SU-DHL-6 (cell line): ENCODE data around the gene PITPNM2.

Experiments used
- H2AFZ ChIP-seq: fragments of 200-600 bp; sonication (generic); 2 replicates; pipeline ENCODE4 v1.6.1; 2014; ENCODE audit warnings: low read depth, mild to moderate bottlenecking, moderate library complexity, mixed read lengths, antibody characterized with exemption, low read length; ENCODE audit not compliant: severe bottlenecking
- H3F3A ChIP-seq: fragments of 200-600 bp; shearing (Covaris generic); 2 replicates; pipeline ENCODE4 v1.6.0; 2016; ENCODE audit warnings: antibody characterized with exemption, mild to moderate bottlenecking; ENCODE audit not compliant: insufficient read depth
- H3K27ac ChIP-seq: fragments of 200-600 bp; sonication (generic); 2 replicates; pipeline ENCODE4 v1.5.1; 2016; ENCODE audit warnings: low read depth, mild to moderate bottlenecking, low read length, moderate library complexity, mixed read lengths
- H3K27me3 ChIP-seq: fragments of 200-600 bp; sonication (generic), shearing (Covaris generic); 2 replicates; pipeline ENCODE4 v1.6.0; 2014; ENCODE audit warnings: mild to moderate bottlenecking, low read length
- H3K36me3 ChIP-seq: fragments of 200-600 bp; sonication (generic); 2 replicates; pipeline ENCODE4 v1.6.1; 2014; ENCODE audit warnings: mild to moderate bottlenecking, low read length, mixed read lengths
- H3K4me2 ChIP-seq: fragments of 300-600, 200-600 bp; shearing (Covaris generic), sonication (generic); 2 replicates; pipeline ENCODE4 v1.6.0; 2014; ENCODE audit warnings: low read length, low read depth, mild to moderate bottlenecking; ENCODE audit not compliant: poor library complexity, severe bottlenecking
- H3K4me3 ChIP-seq: fragments of 200-600 bp; sonication (generic); 2 replicates; pipeline ENCODE4 v1.5.1; 2014; ENCODE audit warnings: antibody characterized with exemption, low read length, mild to moderate bottlenecking, mixed read lengths; ENCODE audit not compliant: insufficient read depth, poor library complexity, severe bottlenecking
- H3K79me2 ChIP-seq: fragments of 200-600 bp; sonication (generic); 2 replicates; pipeline ENCODE4 v1.6.1; 2014; ENCODE audit warnings: mild to moderate bottlenecking, low read length, moderate library complexity; ENCODE audit not compliant: insufficient read depth
- H3K9ac ChIP-seq: fragments of 200-600 bp; sonication (generic); 2 replicates; pipeline ENCODE4 v1.7.0; 2014; ENCODE audit warnings: mild to moderate bottlenecking, low read length
- H3K9me2 ChIP-seq: fragments of 200-600 bp; sonication (generic); replicated peaks from 2 replicates; pipeline ENCODE4 v1.6.1; 2014; ENCODE audit warnings: low read length; ENCODE audit not compliant: insufficient read depth
- H3K9me3 ChIP-seq: fragments of 200-600 bp; sonication (generic); 2 replicates; pipeline ENCODE4 v1.6.1; 2014; ENCODE audit warnings: low read length, mixed read lengths; ENCODE audit not compliant: insufficient read depth
- H4K20me1 ChIP-seq: fragments of 200-600 bp; sonication (generic); 2 replicates; pipeline ENCODE4 v1.6.1; 2014; ENCODE audit warnings: low read depth, mild to moderate bottlenecking, antibody characterized with exemption, low read length, moderate library complexity, mixed read lengths
- EZH2phosphoT487 ChIP-seq: fragments of 200-600 bp; sonication (generic), shearing (Covaris generic); conservative IDR thresholded peaks from 2 replicates; pipeline ENCODE4 v1.6.1; 2018; ENCODE audit warnings: mild to moderate bottlenecking, antibody characterized with exemption, low read length, moderate library complexity, mixed read lengths
- TF ChIP-seq, protein P1 (sequence below): fragments of 200-600 bp; sonication (generic); IDR thresholded peaks from one replicate; pipeline ENCODE4 v1.5.1; 2017; ENCODE audit warnings: antibody characterized with exemption, mild to moderate bottlenecking, low read length, moderate library complexity; ENCODE audit not compliant: insufficient read depth, poor library complexity, severe bottlenecking

The PITPNM2 gene

DNA sequence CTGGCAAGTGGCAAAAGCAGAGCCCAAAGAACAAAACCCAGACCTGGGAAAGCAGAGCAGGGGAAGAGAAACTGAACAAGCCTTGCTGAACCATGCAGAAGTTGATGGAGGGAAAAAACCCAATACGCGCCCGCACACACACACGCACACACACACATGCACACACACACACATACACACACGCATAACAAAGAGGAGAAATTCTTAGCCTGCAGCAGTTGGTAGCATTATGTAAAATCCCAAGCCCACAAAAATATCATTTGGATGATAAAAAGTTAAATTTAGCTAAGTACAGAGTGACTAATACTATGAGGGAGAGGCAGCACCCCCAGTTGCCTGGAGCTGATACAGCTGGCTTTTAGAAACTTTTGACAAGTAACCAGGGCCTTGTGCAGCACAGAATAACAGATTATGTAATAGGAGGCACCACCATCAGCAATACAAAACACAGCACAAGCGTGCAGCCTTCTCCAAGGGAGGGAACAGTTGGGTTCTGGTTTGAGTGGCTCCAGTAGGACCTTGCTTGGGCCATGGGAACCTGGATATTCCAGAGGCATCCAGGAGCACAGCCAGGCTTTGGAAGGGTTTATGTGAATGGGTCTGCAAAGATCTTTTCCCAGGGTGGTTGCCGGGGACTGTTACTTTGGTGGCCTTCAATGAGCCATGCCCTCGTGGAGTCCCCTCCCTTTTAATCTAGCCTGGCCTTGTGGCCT lies 35.3 kb downstream of the PITPNM2 start:
- no peaks in the 10 kb centered on the region for H3K9me2 ChIP-seq
- H3K9me3 ChIP-seq = no peaks in the 10 kb centered on the region
- no peaks in the 10 kb centered on the region for H3K79me2 ChIP-seq
- no peak overlapping the region for H3K9ac ChIP-seq
- H3K27me3 ChIP-seq = no peaks in the 10 kb centered on the region
- no peaks in the 10 kb centered on the region for H3K36me3 ChIP-seq
- H3F3A ChIP-seq = no peaks in the 10 kb centered on the region
- TF ChIP-seq, protein P1, sequence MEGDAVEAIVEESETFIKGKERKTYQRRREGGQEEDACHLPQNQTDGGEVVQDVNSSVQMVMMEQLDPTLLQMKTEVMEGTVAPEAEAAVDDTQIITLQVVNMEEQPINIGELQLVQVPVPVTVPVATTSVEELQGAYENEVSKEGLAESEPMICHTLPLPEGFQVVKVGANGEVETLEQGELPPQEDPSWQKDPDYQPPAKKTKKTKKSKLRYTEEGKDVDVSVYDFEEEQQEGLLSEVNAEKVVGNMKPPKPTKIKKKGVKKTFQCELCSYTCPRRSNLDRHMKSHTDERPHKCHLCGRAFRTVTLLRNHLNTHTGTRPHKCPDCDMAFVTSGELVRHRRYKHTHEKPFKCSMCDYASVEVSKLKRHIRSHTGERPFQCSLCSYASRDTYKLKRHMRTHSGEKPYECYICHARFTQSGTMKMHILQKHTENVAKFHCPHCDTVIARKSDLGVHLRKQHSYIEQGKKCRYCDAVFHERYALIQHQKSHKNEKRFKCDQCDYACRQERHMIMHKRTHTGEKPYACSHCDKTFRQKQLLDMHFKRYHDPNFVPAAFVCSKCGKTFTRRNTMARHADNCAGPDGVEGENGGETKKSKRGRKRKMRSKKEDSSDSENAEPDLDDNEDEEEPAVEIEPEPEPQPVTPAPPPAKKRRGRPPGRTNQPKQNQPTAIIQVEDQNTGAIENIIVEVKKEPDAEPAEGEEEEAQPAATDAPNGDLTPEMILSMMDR = no peak
- TF ChIP-seq EZH2phosphoT487 = no peak
- H4K20me1 ChIP-seq = no peaks in the 10 kb centered on the region
- no peak overlapping the region for H2AFZ ChIP-seq
- H3K4me3 ChIP-seq = no peak overlapping the region
- H3K27ac ChIP-seq = no peak overlapping the region
- no peak overlapping the region for H3K4me2 ChIP-seq

DNA sequence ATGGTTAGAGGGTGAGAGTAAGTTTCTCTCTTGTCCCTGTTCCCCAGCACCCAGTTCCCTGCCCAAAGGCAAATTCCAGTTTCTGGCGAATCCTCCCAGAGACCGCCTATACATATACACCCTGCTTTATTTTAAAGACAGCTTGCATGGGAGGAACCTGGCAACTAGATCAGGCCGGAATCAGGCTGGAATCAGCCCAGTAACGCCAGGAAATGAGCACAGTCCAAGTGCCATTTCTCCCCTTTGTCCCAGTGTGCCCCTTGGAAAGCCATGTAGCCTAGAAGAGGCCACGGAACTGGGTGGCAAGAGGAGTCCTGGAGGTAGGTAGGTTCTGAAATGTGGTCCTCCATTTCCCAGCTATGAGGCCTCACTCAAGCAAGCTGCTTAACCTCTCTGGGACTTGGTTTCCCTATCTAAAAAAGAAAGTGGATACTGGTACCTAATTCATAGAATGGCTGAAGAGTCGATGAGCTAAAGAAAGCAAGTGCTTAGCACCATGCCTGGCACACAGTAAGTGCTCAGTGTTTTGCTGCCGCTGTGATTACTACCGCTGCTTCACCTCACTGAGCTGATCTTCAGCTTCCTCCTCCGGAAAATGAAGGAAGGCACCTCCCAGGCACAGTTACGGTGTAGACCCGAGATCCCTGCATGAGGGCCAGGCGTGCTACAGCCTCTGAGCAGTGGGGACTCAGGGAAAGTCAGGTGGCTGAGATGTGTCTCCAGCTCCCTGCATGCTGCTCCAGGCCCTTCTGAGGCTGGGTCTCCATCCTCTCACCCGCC lies 36.4 kb downstream of the PITPNM2 start:
- Histone ChIP-seq H3K27me3 (no peaks in the 10 kb centered on the region), H3K9me2 (no peaks in the 10 kb centered on the region), H3F3A (no peaks in the 10 kb centered on the region), H3K79me2 (no peaks in the 10 kb centered on the region), H3K4me3 (no peak overlapping the region), H3K36me3 (no peaks in the 10 kb centered on the region), H3K4me2 (no peak overlapping the region), H2AFZ (no peak overlapping the region), H3K27ac (no peak overlapping the region), H4K20me1 (no peaks in the 10 kb centered on the region), H3K9ac (no peak overlapping the region), H3K9me3 (no peaks in the 10 kb centered on the region)
- TF ChIP-seq EZH2phosphoT487 = no peak
- TF ChIP-seq, protein P1 = no peak

DNA sequence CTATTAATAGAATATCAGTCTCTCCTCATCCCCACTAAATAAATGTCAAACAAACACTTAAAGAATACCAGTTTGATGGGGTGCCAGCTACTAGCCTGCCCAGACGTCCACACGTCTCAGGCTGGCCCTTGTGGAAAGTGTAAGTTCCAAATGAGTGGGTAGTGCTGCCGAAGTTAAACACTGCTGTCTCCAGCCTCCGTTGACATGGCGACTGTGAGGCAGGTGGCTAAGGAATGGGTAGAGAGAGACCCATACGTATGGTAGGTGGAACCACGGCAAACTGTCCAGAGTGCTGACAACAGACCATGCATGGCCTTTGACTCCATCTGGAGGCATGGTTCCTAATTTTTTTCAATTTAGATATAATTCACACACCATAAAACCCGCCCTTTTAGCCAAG lies 37.9 kb downstream of the PITPNM2 start:
- TF ChIP-seq, protein P1 = no peak
- no peak for TF ChIP-seq EZH2phosphoT487
- Histone ChIP-seq H3K27me3 (no peaks in the 10 kb centered on the region), H3K79me2 (no peaks in the 10 kb centered on the region), H4K20me1 (no peaks in the 10 kb centered on the region), H3K27ac (no peak overlapping the region), H3K9me3 (no peaks in the 10 kb centered on the region), H3K36me3 (no peaks in the 10 kb centered on the region), H3K9ac (no peak overlapping the region), H2AFZ (no peak overlapping the region), H3F3A (no peaks in the 10 kb centered on the region), H3K4me2 (no peak overlapping the region), H3K4me3 (no peak overlapping the region), H3K9me2 (no peaks in the 10 kb centered on the region)
